HCT116 (cell line): ENCODE data around the gene SLC9A2.

Source experiments
- EZH2 ChIP-seq: fragments of 200-600 bp; sonication (generic); IDR thresholded peaks from 2 replicates; pipeline ENCODE4 v1.6.1; 2017; ENCODE audit warnings: antibody characterized with exemption, mixed run types
- JUND ChIP-seq: IDR thresholded peaks from 2 replicates; pipeline ENCODE4 v1.6.1; 2012
- POLR2A ChIP-seq: IDR thresholded peaks from 2 replicates; pipeline ENCODE4 v1.7.0; 2011; ENCODE audit warnings: borderline replicate concordance; ENCODE audit not compliant: insufficient read depth, insufficient read length; ENCODE audit errors: extremely low read depth
- POLR2AphosphoS5 ChIP-seq: IDR thresholded peaks from 2 replicates; pipeline ENCODE4 v1.6.1; 2011; ENCODE audit warnings: mild to moderate bottlenecking, low read depth, low read length, moderate library complexity
- REST ChIP-seq: IDR thresholded peaks from 2 replicates; pipeline ENCODE4 v1.6.1; 2012; ENCODE audit warnings: low read depth
- SP1 ChIP-seq: IDR thresholded peaks from 2 replicates; pipeline ENCODE4 v1.6.1; 2012; ENCODE audit warnings: low read depth
- SRF ChIP-seq: IDR thresholded peaks from 2 replicates; pipeline ENCODE4 v1.6.1; 2012; ENCODE audit warnings: low read depth
- YY1 ChIP-seq: IDR thresholded peaks from 2 replicates; pipeline ENCODE4 v1.6.1; 2011; ENCODE audit warnings: low read length, low read depth, moderate library complexity, mild to moderate bottlenecking; ENCODE audit not compliant: insufficient replicate concordance; ENCODE audit errors: extremely low read depth
- ZFX ChIP-seq: fragments of 450-650 bp; IDR thresholded peaks from 2 replicates; pipeline ENCODE4 v1.6.1; 2017
- TF ChIP-seq, protein P1 (sequence below), 3 experiments: fragments of 200-600 bp in 1 of 3; sonication (generic) in 1 of 3; IDR thresholded peaks in 2 of 3; conservative IDR thresholded peaks in 1 of 3; 2 replicates each; pipeline ENCODE4 v1.5.1; 2012 to 2017; ENCODE audit warnings: low read depth in 2 of 3, low read length in 2 of 3, antibody characterized with exemption in 1 of 3, borderline replicate concordance in 1 of 3, control low read depth in 1 of 3, mild to moderate bottlenecking in 1 of 3, mixed read lengths in 1 of 3, mixed run types in 1 of 3, moderate library complexity in 1 of 3; ENCODE audit not compliant: insufficient read depth in 1 of 3
- TF ChIP-seq, protein P2 (sequence below): IDR thresholded peaks from 2 replicates; pipeline ENCODE4 v1.6.1; 2012

- TF ChIP-seq, protein P1, sequence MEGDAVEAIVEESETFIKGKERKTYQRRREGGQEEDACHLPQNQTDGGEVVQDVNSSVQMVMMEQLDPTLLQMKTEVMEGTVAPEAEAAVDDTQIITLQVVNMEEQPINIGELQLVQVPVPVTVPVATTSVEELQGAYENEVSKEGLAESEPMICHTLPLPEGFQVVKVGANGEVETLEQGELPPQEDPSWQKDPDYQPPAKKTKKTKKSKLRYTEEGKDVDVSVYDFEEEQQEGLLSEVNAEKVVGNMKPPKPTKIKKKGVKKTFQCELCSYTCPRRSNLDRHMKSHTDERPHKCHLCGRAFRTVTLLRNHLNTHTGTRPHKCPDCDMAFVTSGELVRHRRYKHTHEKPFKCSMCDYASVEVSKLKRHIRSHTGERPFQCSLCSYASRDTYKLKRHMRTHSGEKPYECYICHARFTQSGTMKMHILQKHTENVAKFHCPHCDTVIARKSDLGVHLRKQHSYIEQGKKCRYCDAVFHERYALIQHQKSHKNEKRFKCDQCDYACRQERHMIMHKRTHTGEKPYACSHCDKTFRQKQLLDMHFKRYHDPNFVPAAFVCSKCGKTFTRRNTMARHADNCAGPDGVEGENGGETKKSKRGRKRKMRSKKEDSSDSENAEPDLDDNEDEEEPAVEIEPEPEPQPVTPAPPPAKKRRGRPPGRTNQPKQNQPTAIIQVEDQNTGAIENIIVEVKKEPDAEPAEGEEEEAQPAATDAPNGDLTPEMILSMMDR (IDR thresholded peaks at IDR 0.05 in 2 of 3, conservative IDR thresholded peaks at IDR 0.05 in 1 of 3; ENCODE audit: borderline replicate concordance in 1 of 3, insufficient read depth in 1 of 3, low read depth in 2 of 3, low read length in 2 of 3): no peak
- TF ChIP-seq POLR2AphosphoS5 (no peak), POLR2A (no peak), SRF (no peak), EZH2 (no peak), JUND (no peak), YY1 (no peak), SP1 (no peak), REST (no peak), ZFX (no peak)
- TF ChIP-seq, protein P2, sequence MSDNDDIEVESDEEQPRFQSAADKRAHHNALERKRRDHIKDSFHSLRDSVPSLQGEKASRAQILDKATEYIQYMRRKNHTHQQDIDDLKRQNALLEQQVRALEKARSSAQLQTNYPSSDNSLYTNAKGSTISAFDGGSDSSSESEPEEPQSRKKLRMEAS: no peak
These were observed 59.1 kb downstream of the SLC9A2 start for GRCh38 chr2:102678442-102678841.
